ENCODE results near the gene VPS51. TPM values are rescaled to one million over a fixed set of nuclear protein-coding genes. Genes with fewer than 3 reads are reported as not detected.
A peak's percentile ranks its signal among the peaks of the same experiment; 100 is the strongest.

The VPS51 gene
- total and polyA plus RNA-seq, 9 of the 15 experiments (the other 6 are each of a cell fraction or from before 2014, with no cell fraction given), result 1.8 to 143 (median 46.8) TPM

DNA sequence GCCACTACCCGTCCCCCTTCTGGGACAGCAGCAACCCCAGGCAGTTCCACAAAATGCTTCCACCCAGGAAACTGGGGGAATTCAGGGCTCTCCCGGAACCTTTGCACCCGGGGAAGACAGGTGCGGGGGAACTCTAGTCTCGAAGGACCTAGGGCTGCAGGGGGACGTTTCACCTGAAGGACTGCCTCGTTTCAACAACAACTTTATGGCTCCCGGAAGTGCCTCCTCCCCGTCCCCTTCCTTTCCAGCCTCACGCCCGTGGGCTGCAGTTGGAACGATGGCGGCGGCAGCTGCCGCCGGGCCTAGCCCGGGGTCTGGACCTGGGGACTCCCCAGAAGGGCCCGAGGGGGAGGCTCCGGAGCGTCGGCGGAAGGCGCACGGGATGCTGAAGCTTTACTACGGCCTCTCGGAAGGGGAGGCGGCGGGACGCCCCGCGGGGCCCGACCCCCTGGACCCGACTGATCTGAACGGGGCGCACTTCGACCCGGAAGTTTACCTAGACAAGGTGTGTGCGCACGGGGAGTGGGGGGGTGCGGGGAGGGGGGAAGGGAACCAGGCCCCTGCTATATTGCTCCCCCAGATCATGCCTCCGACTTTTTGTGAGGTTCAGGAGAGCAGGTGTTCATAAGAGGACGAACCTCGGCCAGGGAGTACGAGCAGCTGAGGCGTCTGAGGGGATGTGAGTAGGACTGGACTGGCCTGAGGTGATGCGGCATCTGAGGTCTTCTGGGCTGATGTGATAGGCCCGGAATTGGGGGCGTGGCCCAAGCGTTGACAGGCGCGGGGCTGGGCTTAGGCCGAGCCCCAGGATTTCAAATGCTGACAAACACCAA, at the start of gene VPS51 (continued):
- TF ChIP-seq, protein P1, sequence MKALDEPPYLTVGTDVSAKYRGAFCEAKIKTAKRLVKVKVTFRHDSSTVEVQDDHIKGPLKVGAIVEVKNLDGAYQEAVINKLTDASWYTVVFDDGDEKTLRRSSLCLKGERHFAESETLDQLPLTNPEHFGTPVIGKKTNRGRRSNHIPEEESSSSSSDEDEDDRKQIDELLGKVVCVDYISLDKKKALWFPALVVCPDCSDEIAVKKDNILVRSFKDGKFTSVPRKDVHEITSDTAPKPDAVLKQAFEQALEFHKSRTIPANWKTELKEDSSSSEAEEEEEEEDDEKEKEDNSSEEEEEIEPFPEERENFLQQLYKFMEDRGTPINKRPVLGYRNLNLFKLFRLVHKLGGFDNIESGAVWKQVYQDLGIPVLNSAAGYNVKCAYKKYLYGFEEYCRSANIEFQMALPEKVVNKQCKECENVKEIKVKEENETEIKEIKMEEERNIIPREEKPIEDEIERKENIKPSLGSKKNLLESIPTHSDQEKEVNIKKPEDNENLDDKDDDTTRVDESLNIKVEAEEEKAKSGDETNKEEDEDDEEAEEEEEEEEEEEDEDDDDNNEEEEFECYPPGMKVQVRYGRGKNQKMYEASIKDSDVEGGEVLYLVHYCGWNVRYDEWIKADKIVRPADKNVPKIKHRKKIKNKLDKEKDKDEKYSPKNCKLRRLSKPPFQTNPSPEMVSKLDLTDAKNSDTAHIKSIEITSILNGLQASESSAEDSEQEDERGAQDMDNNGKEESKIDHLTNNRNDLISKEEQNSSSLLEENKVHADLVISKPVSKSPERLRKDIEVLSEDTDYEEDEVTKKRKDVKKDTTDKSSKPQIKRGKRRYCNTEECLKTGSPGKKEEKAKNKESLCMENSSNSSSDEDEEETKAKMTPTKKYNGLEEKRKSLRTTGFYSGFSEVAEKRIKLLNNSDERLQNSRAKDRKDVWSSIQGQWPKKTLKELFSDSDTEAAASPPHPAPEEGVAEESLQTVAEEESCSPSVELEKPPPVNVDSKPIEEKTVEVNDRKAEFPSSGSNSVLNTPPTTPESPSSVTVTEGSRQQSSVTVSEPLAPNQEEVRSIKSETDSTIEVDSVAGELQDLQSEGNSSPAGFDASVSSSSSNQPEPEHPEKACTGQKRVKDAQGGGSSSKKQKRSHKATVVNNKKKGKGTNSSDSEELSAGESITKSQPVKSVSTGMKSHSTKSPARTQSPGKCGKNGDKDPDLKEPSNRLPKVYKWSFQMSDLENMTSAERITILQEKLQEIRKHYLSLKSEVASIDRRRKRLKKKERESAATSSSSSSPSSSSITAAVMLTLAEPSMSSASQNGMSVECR (CRISPR knock-in tag; IDR thresholded peaks at IDR 0.05), result peak; percentile 91
- no peak for TF ChIP-seq ZSCAN32 (CRISPR knock-in tag; IDR thresholded peaks at IDR 0.05)
- no peak for TF ChIP-seq ILF3 (IDR thresholded peaks at IDR 0.05; ENCODE audit: borderline replicate concordance)
- no peak for TF ChIP-seq TGIF2 (CRISPR knock-in tag; IDR thresholded peaks at IDR 0.05)
- TF ChIP-seq HLTF (IDR thresholded peaks at IDR 0.05), result peak; percentile 79; the same call in 1 of the 2 replicates
- TF ChIP-seq ZNF184 (CRISPR knock-in tag; IDR thresholded peaks at IDR 0.05), result no peak
- TF ChIP-seq NR0B1 (IDR thresholded peaks at IDR 0.05; ENCODE audit: partially characterized antibody), result no peak
- TF ChIP-seq, protein P2, sequence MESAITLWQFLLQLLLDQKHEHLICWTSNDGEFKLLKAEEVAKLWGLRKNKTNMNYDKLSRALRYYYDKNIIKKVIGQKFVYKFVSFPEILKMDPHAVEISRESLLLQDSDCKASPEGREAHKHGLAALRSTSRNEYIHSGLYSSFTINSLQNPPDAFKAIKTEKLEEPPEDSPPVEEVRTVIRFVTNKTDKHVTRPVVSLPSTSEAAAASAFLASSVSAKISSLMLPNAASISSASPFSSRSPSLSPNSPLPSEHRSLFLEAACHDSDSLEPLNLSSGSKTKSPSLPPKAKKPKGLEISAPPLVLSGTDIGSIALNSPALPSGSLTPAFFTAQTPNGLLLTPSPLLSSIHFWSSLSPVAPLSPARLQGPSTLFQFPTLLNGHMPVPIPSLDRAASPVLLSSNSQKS (CRISPR knock-in tag; IDR thresholded peaks at IDR 0.05), result no peak
- TF ChIP-seq LEF1 (IDR thresholded peaks at IDR 0.05), result peak; percentile 57; the same call in 1 of the 2 replicates
- TF ChIP-seq ZNF384 (IDR thresholded peaks at IDR 0.05; ENCODE audit: low read depth, low read length), result peak; percentile 87
- TF ChIP-seq CBX2 (IDR thresholded peaks at IDR 0.05; ENCODE audit: insufficient read depth, low read length, poor library complexity, severe bottlenecking), result no peak
- TF ChIP-seq NFIX (CRISPR knock-in tag; IDR thresholded peaks at IDR 0.05; ENCODE audit: low read depth), result no peak
- TF ChIP-seq ZNF589 (CRISPR knock-in tag; IDR thresholded peaks at IDR 0.05; ENCODE audit: low read depth), result no peak; the same call in 1 of the 2 replicates
- TF ChIP-seq RBM14 (IDR thresholded peaks at IDR 0.05; ENCODE audit: borderline replicate concordance, insufficient read depth, low read depth, low read length), result no peak
- TF ChIP-seq NONO (IDR thresholded peaks at IDR 0.05; ENCODE audit: low read depth in 2 of 2, low read length in 1 of 2), result peak in 1 of 2 experiments; percentile 41; a peak in 2 of 4 replicates
- TF ChIP-seq GABPB1 (CRISPR knock-in tag; IDR thresholded peaks at IDR 0.05), result peak; percentile 99

Measured in K562 (cell line).